H54 (cell line): ENCODE data around the gene AP3B1.

Source experiments
- DNase-seq: peaks from one replicate; pipeline ENCODE4 v3.0.0; 2011; ENCODE audit warnings: low spot score, mixed read lengths; ENCODE audit not compliant: insufficient read length
- FAIRE-seq: peaks from 3 replicates; lab custom pipeline; 2011; peaks lifted over from hg19 to GRCh38; lab: Jason Lieb, UNC
- POLR2A ChIP-seq: IDR thresholded peaks from 2 replicates; pipeline ENCODE4 v1.6.1; 2011; ENCODE audit warnings: low read depth, mild to moderate bottlenecking, low read length

The AP3B1 gene

GRCh38 chr5:77993141-77993854 is 301.2 kb downstream of the AP3B1 start:
- DNase-seq (no peak), FAIRE-seq (no peak)
- no peak for TF ChIP-seq POLR2A

- no peak for TF ChIP-seq POLR2A
These were observed 303.4 kb downstream of the AP3B1 start for GRCh38 chr5:77991084-77991483.

GRCh38 chr5:77990020-77990419 is 304.5 kb downstream of the AP3B1 start:
- no peak for DNase-seq
- no peak for TF ChIP-seq POLR2A
- no peak for FAIRE-seq

More at GRCh38 chr5:77991084-77991483, 303.4 kb downstream of the AP3B1 start:
- no peak for FAIRE-seq
- no peak for DNase-seq

GRCh38 chr5:77987988-77988387 is 306.5 kb downstream of the AP3B1 start:
- no peak for FAIRE-seq
- no peak for DNase-seq
- no peak for TF ChIP-seq POLR2A

GRCh38 chr5:77987331-77987730 is 307.2 kb downstream of the AP3B1 start:
- no peak for TF ChIP-seq POLR2A
- FAIRE-seq (no peak), DNase-seq (no peak)

GRCh38 chr5:77986261-77986660 is 308.2 kb downstream of the AP3B1 start:
- DNase-seq (no peak), FAIRE-seq (no peak)
- TF ChIP-seq POLR2A, result no peak

GRCh38 chr5:77985247-77985646 is 309.3 kb downstream of the AP3B1 start:
- TF ChIP-seq POLR2A, result no peak
- DNase-seq (no peak), FAIRE-seq (no peak)

- no peak for TF ChIP-seq POLR2A
- FAIRE-seq (no peak), DNase-seq (no peak)
These were observed 309.9 kb downstream of the AP3B1 start for GRCh38 chr5:77984587-77984986.

- no peak for TF ChIP-seq POLR2A
- DNase-seq, result no peak
- FAIRE-seq, result no peak
These were observed 310.9 kb downstream of the AP3B1 start for GRCh38 chr5:77983482-77984199.

GRCh38 chr5:77981820-77982219 is 312.7 kb downstream of the AP3B1 start:
- DNase-seq (no peak), FAIRE-seq (no peak)
- no peak for TF ChIP-seq POLR2A

- FAIRE-seq (no peak), DNase-seq (no peak)
- no peak for TF ChIP-seq POLR2A
These were observed 319.9 kb downstream of the AP3B1 start for GRCh38 chr5:77974576-77974975.

GRCh38 chr5:77973253-77973609 is 321.3 kb downstream of the AP3B1 start:
- no peak for FAIRE-seq
- TF ChIP-seq POLR2A, result no peak
- DNase-seq, result no peak

- no peak for DNase-seq
- no peak for FAIRE-seq
These were observed 321.8 kb downstream of the AP3B1 start for GRCh38 chr5:77972469-77973252.

More at GRCh38 chr5:77972469-77973252, 321.8 kb downstream of the AP3B1 start:
- no peak for TF ChIP-seq POLR2A
